Measurements from ENCODE around the gene CCNQ.

The CCNQ gene

DNA sequence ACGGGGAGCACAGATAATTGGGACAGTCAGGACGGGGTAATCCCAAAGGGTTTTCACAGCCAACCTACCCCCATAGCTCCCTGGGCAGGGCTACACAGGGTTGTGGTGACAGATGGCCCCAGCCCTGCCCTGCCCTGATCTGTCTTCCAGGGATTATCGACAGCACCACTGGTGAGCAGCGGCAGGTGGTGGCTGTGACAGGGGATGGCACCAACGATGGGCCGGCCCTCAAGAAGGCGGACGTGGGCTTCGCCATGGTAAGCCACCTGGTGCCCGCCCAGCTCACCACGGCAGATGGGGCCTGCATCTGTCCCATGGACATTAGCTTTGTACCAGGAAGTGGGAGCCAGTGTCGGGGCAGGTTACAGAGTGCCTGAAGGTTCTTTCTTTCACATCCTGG is 42.2 kb downstream of the CCNQ start:
- ChIA-PET POLR2A (interaction anchor here (0.7 kb wide), 1 partner anchor 112 kb away, joined by 3 read pairs; no protein-coding TSS in a partner anchor), CTCF (interaction anchor here (0.7 to 1.6 kb wide), 4 partner anchors 8 to 151 kb away, joined by 3 to 4 read pairs (median 4); no protein-coding TSS in a partner anchor)
- Histone ChIP-seq H3K4me3 (ENCODE audit: low read depth, low read length) (no peak overlapping the region), H3K9me3 (ENCODE audit: control insufficient read depth, insufficient read depth, low read depth, low read length) (no peaks in the 10 kb centered on the region), H3K36me3 (ENCODE audit: control insufficient read depth in 2 of 2, insufficient read depth in 1 of 2, low read length in 2 of 2) (no peaks in the 10 kb centered on the region), H3K4me1 (ENCODE audit: control insufficient read depth, insufficient read depth, low read length) (no peaks in the 10 kb centered on the region), H3K27ac (ENCODE audit: extremely low read depth, low read depth, low read length) (no peak overlapping the region)
- TF ChIP-seq SP2 (tag by site-specific recombination; IDR thresholded peaks at IDR 0.05) (no peak), KLF1 (tag by site-specific recombination; IDR thresholded peaks at IDR 0.05) (no peak), ZNF10 (tag by site-specific recombination; IDR thresholded peaks at IDR 0.05) (no peak), ZXDB (tag by site-specific recombination; IDR thresholded peaks at IDR 0.05) (no peak), ZNF704 (tag by site-specific recombination; IDR thresholded peaks at IDR 0.05) (no peak), KLF10 (tag by site-specific recombination; IDR thresholded peaks at IDR 0.05) (no peak), ZNF561 (tag by site-specific recombination; IDR thresholded peaks at IDR 0.05; ENCODE audit: borderline replicate concordance) (no peak)
- TF ChIP-seq, protein P1, sequence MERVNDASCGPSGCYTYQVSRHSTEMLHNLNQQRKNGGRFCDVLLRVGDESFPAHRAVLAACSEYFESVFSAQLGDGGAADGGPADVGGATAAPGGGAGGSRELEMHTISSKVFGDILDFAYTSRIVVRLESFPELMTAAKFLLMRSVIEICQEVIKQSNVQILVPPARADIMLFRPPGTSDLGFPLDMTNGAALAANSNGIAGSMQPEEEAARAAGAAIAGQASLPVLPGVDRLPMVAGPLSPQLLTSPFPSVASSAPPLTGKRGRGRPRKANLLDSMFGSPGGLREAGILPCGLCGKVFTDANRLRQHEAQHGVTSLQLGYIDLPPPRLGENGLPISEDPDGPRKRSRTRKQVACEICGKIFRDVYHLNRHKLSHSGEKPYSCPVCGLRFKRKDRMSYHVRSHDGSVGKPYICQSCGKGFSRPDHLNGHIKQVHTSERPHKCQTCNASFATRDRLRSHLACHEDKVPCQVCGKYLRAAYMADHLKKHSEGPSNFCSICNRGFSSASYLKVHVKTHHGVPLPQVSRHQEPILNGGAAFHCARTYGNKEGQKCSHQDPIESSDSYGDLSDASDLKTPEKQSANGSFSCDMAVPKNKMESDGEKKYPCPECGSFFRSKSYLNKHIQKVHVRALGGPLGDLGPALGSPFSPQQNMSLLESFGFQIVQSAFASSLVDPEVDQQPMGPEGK (tag by site-specific recombination; IDR thresholded peaks at IDR 0.05), result no peak

DNA sequence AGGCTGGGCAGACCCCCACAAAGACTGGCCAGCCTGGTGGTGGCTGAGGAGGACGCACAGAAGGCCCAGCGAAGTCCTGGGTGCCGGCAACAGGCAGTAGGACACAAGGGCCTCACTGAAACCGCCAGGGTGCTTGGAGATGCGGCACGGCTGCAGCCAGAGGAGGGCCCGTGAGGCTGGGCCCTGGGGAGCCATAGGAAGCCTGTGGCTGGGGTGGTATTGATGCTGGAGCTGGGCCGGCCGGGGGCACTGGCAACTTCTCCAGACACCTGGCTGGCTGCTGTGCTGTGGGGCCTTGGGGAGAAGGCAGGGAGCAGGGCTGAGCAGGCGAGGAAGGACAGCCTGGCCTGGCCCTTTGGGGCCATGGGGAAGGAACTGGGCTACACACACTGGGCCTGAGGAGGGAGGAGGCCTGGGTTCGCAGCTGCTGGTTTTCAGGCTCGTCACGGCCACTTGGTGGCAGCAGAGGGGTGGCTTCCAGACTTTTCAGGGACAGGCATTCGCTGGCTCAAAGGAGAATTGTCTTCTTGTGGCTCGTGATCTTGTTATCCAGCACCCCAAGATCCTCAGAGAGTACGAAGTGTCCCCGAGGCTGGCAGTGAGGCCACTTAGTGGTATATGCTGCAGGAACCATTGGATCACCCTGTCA is 44.3 kb downstream of the CCNQ start:
- H3K4me1 ChIP-seq (ENCODE audit: control insufficient read depth, insufficient read depth, low read length), result no peaks in the 10 kb centered on the region
- no peaks in the 10 kb centered on the region for H3K9me3 ChIP-seq (ENCODE audit: control insufficient read depth, insufficient read depth, low read depth, low read length)
- H3K36me3 ChIP-seq (ENCODE audit: control insufficient read depth in 2 of 2, insufficient read depth in 1 of 2, low read length in 2 of 2), result no peaks in the 10 kb centered on the region
- ChIA-PET POLR2A (no interaction called here), CTCF (interaction anchor here (0.5 to 3.6 kb wide), 26 partner anchors 9 to 952 kb away, joined by 3 to 36 read pairs (median 4); no protein-coding TSS in a partner anchor)
- no peak overlapping the region for H3K27ac ChIP-seq (ENCODE audit: extremely low read depth, low read depth, low read length)
- H3K4me3 ChIP-seq (ENCODE audit: low read depth, low read length), result no peak overlapping the region
- TF ChIP-seq, protein P2, sequence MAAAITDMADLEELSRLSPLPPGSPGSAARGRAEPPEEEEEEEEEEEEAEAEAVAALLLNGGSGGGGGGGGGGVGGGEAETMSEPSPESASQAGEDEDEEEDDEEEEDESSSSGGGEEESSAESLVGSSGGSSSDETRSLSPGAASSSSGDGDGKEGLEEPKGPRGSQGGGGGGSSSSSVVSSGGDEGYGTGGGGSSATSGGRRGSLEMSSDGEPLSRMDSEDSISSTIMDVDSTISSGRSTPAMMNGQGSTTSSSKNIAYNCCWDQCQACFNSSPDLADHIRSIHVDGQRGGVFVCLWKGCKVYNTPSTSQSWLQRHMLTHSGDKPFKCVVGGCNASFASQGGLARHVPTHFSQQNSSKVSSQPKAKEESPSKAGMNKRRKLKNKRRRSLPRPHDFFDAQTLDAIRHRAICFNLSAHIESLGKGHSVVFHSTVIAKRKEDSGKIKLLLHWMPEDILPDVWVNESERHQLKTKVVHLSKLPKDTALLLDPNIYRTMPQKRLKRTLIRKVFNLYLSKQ (tag by site-specific recombination; IDR thresholded peaks at IDR 0.05; ENCODE audit: borderline replicate concordance), result no peak
- TF ChIP-seq ZNF223 (tag by site-specific recombination; IDR thresholded peaks at IDR 0.05) (no peak), ZNF324 (tag by site-specific recombination; IDR thresholded peaks at IDR 0.05) (no peak), ZNF335 (tag by site-specific recombination; conservative IDR thresholded peaks at IDR 0.05) (peak; percentile 57), ZNF654 (tag by site-specific recombination; IDR thresholded peaks at IDR 0.05; ENCODE audit: low read depth) (peak; percentile 87), ZNF707 (tag by site-specific recombination; IDR thresholded peaks at IDR 0.05) (no peak), ZNF580 (tag by site-specific recombination; IDR thresholded peaks at IDR 0.05) (no peak), PRDM1 (tag by site-specific recombination; IDR thresholded peaks at IDR 0.05) (no peak)
- TF ChIP-seq, protein P3, sequence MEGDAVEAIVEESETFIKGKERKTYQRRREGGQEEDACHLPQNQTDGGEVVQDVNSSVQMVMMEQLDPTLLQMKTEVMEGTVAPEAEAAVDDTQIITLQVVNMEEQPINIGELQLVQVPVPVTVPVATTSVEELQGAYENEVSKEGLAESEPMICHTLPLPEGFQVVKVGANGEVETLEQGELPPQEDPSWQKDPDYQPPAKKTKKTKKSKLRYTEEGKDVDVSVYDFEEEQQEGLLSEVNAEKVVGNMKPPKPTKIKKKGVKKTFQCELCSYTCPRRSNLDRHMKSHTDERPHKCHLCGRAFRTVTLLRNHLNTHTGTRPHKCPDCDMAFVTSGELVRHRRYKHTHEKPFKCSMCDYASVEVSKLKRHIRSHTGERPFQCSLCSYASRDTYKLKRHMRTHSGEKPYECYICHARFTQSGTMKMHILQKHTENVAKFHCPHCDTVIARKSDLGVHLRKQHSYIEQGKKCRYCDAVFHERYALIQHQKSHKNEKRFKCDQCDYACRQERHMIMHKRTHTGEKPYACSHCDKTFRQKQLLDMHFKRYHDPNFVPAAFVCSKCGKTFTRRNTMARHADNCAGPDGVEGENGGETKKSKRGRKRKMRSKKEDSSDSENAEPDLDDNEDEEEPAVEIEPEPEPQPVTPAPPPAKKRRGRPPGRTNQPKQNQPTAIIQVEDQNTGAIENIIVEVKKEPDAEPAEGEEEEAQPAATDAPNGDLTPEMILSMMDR (tag by site-specific recombination; IDR thresholded peaks at IDR 0.05), result peak; percentile 78
